Type B pancreatic cell (in vitro differentiated cells): ENCODE measurements around the gene RLBP1. TPM values are rescaled to one million over a fixed set of nuclear protein-coding genes. Genes with fewer than 3 reads are reported as not detected.

ENCODE experiments used
- DNase-seq: peaks from one replicate; pipeline ENCODE4 v3.0.0; 2021; ENCODE audit warnings: mixed read lengths; ENCODE audit not compliant: unreplicated experiment; ENCODE audit errors: extremely low spot score
- H3K27ac Mint-ChIP-seq: 2 replicates; pipeline ENCODE4 v1.8.0; 2021; ENCODE audit warnings: mild to moderate bottlenecking, mixed read lengths
- H3K27me3 Mint-ChIP-seq: 2 replicates; pipeline ENCODE4 v1.8.0; 2021; ENCODE audit warnings: mixed read lengths
- H3K36me3 Mint-ChIP-seq: 2 replicates; pipeline ENCODE4 v1.8.0; 2021; ENCODE audit warnings: mixed read lengths
- H3K4me1 Mint-ChIP-seq: one replicate; pipeline ENCODE4 v1.8.0; 2021; ENCODE audit warnings: mixed read lengths; ENCODE audit not compliant: unreplicated experiment
- H3K4me3 Mint-ChIP-seq: 2 replicates; pipeline ENCODE4 v1.8.0; 2021; ENCODE audit warnings: mild to moderate bottlenecking, mixed read lengths
- H3K9me3 Mint-ChIP-seq: 2 replicates; pipeline ENCODE4 v1.8.0; 2021; ENCODE audit warnings: mixed read lengths
- total RNA-seq: library from RNA; stranded (reverse); gene quantifications from 2 replicates; pipeline ENCODE4 v1.2.1, GENCODE V29; 2021; ENCODE audit warnings: low replicate concordance
- TF ChIP-seq, protein P1 (sequence below): fragments of 200-600 bp; sonication (generic); conservative IDR thresholded peaks from 2 replicates; pipeline ENCODE4 v1.5.0; 2021; ENCODE audit warnings: antibody characterized with exemption, mild to moderate bottlenecking

Gene RLBP1
- total RNA-seq, 1 donor from 2014 or later = not detected

DNA sequence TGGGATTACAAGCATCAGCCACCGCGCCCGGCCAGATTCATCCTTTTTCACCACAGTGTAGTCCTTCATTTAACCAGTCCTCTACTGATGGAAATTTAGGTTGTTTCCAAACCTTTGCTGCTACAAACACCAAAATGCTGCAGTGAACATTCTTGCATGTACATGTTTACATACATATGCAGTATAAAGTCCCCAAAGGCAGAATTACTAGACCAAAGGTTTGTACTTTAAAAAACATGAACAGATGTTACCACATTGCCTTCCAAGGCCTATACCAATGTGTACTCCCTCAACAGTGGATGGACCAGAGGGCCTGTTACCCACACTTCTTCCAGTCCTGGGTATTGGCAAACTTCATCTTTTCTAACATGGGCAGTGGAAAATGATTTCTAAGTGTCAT is 51.0 kb downstream of the RLBP1 start:
- Mint-ChIP-seq H3K4me1 (peaks cover 22% of the 10 kb centered on the region), H3K4me3 (no peak overlapping the region), H3K36me3 (peaks cover 3% of the 10 kb centered on the region), H3K27me3 (no peaks in the 10 kb centered on the region), H3K27ac (no peak overlapping the region), H3K9me3 (no peaks in the 10 kb centered on the region)
- no peak for DNase-seq
- TF ChIP-seq, protein P1, sequence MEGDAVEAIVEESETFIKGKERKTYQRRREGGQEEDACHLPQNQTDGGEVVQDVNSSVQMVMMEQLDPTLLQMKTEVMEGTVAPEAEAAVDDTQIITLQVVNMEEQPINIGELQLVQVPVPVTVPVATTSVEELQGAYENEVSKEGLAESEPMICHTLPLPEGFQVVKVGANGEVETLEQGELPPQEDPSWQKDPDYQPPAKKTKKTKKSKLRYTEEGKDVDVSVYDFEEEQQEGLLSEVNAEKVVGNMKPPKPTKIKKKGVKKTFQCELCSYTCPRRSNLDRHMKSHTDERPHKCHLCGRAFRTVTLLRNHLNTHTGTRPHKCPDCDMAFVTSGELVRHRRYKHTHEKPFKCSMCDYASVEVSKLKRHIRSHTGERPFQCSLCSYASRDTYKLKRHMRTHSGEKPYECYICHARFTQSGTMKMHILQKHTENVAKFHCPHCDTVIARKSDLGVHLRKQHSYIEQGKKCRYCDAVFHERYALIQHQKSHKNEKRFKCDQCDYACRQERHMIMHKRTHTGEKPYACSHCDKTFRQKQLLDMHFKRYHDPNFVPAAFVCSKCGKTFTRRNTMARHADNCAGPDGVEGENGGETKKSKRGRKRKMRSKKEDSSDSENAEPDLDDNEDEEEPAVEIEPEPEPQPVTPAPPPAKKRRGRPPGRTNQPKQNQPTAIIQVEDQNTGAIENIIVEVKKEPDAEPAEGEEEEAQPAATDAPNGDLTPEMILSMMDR = no peak

DNA sequence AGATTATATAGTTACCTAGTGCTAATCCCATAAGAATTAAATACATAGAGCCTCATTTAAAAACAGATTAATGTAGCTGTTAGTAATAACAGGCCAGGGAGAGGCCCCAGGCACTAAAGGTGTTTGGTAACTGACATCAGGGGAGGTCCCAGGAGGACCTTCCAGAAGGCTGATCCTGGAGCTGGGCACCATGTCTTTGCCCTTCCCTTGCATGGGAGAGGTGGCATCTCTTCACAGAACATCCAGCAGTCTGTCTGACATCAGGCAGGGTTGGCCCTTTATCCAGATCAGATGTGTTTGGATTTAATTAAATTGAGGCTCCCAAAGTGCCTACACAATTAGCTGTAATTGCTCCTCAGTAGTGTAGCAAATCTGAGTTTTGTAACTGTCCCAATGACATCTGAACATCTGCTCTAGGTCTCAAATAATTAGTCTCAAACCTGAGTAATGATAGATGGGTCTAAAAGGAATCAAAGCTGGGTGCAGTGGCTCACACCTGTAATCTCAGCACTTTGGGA is 53.0 kb downstream of the RLBP1 start:
- TF ChIP-seq, protein P1 = no peak
- no peaks in the 10 kb centered on the region for H3K9me3 Mint-ChIP-seq
- peaks cover 3% of the 10 kb centered on the region for H3K36me3 Mint-ChIP-seq
- peaks cover 20% of the 10 kb centered on the region for H3K4me1 Mint-ChIP-seq
- DNase-seq = peak; percentile 43
- no peaks in the 10 kb centered on the region for H3K27me3 Mint-ChIP-seq
- H3K27ac Mint-ChIP-seq = peak overlapping the region; percentile 19
- no peak overlapping the region for H3K4me3 Mint-ChIP-seq

DNA sequence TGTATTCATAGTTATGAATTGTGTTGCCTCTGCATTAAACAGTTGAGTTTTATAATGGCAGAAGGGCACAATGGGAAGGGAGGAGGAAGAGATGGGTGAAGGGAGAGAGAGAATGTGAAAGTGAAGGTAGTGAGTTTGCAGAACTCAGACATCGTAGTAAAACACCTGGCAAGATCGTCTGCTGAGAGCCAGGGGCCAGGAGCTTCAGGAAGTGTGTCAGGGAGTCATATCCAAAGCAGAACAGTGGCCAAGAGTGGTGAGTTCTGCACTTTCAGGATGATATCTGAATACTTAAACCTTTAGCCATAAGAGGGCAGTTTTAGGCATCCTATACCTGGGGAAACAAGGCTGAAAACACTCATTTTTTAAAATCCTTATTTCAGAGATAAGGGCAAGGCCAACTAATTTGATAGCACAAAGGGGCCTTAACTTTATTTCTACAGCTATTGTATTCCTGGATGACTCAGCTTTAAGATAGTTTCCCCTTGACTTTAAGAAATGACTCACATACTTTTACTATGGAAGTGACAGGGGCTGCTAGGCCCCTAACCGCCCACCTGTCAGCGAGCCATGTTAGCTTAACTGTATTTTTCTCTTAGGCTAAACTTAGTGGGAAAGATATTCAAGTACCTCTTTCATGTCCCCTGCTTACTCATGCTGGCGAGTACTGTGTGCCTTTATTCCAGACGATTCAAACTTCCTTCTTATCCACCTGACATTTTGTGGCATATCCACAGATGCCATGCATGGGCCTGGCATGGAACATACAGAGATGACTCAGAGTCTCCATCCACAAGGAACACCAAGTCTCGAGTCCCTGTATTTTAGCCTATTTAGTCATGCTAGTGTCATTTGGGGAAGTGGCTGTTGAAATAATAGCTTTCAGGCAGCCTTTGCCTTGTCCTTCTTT is 53.9 kb downstream of the RLBP1 start:
- peaks cover 29% of the 10 kb centered on the region for H3K4me1 Mint-ChIP-seq
- no peaks in the 10 kb centered on the region for H3K27me3 Mint-ChIP-seq
- H3K4me3 Mint-ChIP-seq = no peak overlapping the region
- TF ChIP-seq, protein P1 = no peak
- H3K9me3 Mint-ChIP-seq = no peaks in the 10 kb centered on the region
- peak; percentile 25 for DNase-seq
- peaks cover 3% of the 10 kb centered on the region for H3K36me3 Mint-ChIP-seq
- H3K27ac Mint-ChIP-seq = peak overlapping the region; percentile 55

DNA sequence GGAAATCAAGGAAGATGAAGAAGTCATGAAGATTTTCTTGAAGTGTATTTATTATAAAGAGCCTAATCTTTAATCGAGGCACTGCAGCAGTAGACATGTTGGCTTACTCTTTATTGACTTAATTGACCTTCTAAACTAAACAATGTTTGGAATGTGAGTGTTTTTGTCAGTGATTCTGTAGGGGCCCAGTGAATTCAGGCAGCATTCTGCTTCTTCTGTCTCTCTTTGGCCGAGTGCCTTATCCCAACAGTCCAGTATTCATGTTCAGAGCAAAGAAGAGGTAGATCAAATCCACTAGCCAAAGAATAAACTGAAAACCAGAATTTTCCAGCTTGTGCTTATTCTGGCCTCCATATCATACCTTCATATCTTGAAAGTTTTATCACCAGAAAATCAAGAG is 55.7 kb downstream of the RLBP1 start:
- no peaks in the 10 kb centered on the region for H3K27me3 Mint-ChIP-seq
- H3K27ac Mint-ChIP-seq = peak overlapping the region; percentile 33
- TF ChIP-seq, protein P1 = no peak
- no peak overlapping the region for H3K4me3 Mint-ChIP-seq
- H3K9me3 Mint-ChIP-seq = no peaks in the 10 kb centered on the region
- DNase-seq = no peak
- peaks cover 36% of the 10 kb centered on the region for H3K4me1 Mint-ChIP-seq
- peaks cover 3% of the 10 kb centered on the region for H3K36me3 Mint-ChIP-seq

DNA sequence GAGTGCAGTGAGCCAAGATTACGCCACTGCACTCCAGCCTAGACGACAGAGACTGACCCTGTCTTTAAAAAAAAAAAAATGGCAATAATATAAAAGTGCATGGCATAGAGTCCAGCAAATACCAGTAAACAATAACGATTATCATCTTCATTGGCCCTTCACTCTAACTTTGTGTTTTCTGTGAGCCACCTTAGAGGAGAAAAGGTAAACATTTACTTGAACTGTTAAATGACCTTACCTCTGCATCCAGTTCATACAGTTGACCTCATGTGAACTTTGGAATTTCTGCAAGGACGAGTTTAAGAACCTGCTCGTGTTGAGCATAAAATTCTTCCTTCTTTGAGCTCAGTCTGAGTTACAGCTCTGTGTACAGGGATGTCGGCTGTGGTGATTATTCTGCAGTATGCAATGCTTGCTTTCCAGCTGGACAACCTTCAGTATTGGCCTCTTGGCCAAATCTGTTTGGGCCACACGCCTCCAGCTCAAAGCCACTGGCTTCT is 56.6 kb downstream of the RLBP1 start:
- peak; percentile 22 for DNase-seq
- Mint-ChIP-seq H3K27ac (peak overlapping the region; percentile 34), H3K9me3 (no peaks in the 10 kb centered on the region), H3K4me3 (no peak overlapping the region), H3K27me3 (no peaks in the 10 kb centered on the region), H3K4me1 (peaks cover 36% of the 10 kb centered on the region), H3K36me3 (peaks cover 3% of the 10 kb centered on the region)
- TF ChIP-seq, protein P1 = no peak
